OCI-LY3 (cell line): Measurements from ENCODE around the gene HACL1.

Source experiments
- EZH2phosphoT487 ChIP-seq: fragments of 200-600 bp; shearing (Covaris generic); IDR thresholded peaks from 2 replicates; pipeline ENCODE4 v1.6.1; 2018; ENCODE audit warnings: antibody characterized with exemption, mixed run types, low read depth
- TF ChIP-seq, protein P1 (sequence below): fragments of 200-600, 300-600 bp; sonication (generic); IDR thresholded peaks from 2 replicates; pipeline ENCODE4 v1.5.1; 2014; ENCODE audit warnings: antibody characterized with exemption, low read length, low read depth

DNA sequence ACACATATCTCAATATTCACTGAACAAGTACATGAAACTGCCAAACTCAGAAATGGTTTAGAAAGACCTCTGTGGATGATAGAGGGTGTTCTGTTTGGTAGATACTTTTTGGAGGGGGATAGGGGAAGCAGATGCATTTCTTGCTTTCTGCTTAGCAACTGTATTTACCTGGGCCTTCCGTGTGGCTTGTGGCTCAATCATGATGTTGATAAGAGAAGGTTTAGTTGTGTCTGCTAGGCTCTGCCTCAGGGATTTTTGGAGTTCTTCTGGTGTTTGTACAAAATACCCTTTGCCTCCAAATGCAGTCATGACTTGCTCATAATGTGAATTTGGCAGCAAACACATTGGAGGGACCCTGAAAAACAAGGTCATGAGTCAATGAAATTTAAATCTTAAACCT is 38.2 kb downstream of the HACL1 start:
- TF ChIP-seq, protein P1, sequence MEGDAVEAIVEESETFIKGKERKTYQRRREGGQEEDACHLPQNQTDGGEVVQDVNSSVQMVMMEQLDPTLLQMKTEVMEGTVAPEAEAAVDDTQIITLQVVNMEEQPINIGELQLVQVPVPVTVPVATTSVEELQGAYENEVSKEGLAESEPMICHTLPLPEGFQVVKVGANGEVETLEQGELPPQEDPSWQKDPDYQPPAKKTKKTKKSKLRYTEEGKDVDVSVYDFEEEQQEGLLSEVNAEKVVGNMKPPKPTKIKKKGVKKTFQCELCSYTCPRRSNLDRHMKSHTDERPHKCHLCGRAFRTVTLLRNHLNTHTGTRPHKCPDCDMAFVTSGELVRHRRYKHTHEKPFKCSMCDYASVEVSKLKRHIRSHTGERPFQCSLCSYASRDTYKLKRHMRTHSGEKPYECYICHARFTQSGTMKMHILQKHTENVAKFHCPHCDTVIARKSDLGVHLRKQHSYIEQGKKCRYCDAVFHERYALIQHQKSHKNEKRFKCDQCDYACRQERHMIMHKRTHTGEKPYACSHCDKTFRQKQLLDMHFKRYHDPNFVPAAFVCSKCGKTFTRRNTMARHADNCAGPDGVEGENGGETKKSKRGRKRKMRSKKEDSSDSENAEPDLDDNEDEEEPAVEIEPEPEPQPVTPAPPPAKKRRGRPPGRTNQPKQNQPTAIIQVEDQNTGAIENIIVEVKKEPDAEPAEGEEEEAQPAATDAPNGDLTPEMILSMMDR, result no peak
- TF ChIP-seq EZH2phosphoT487, result no peak
